Kidney (tissue), 14 donors: ENCODE measurements around the gene TSGA10IP. TPM values are rescaled to one million over a fixed set of nuclear protein-coding genes. Genes with fewer than 3 reads are reported as not detected.

Experiments used
- DNase-seq, 5 donors: peaks; one replicate each; pipeline ENCODE4 v3.0.0-alpha.2; 2013 to 2020
- FAIRE-seq: peaks from 2 replicates; lab custom pipeline; 2012; peaks lifted over from hg19 to GRCh38; lab: Jason Lieb, UNC
- H3K27ac ChIP-seq, 2 donors: one replicate each; pipeline ENCODE4 v1.7.0; 2013; ENCODE audit warnings: low read depth in 2 of 2, low read length in 2 of 2, inconsistent platforms in 1 of 2
- H3K27me3 ChIP-seq: one replicate; pipeline ENCODE4 v1.7.1; 2013; ENCODE audit warnings: low read length, inconsistent platforms; ENCODE audit not compliant: control insufficient read depth, insufficient read depth
- H3K36me3 ChIP-seq, 3 donors: one replicate each; pipeline versions ENCODE4 v1.7.0 to v1.7.1; 2013; ENCODE audit warnings: low read length in 3 of 3, control low read depth in 1 of 3, inconsistent platforms in 1 of 3; ENCODE audit not compliant: insufficient read depth in 3 of 3, control insufficient read depth in 2 of 3
- H3K4me1 ChIP-seq, 3 donors: one replicate each; pipeline versions ENCODE4 v1.7.0 to v1.7.1; 2013; ENCODE audit warnings: low read length in 3 of 3, inconsistent platforms in 1 of 3, low read depth in 1 of 3; ENCODE audit not compliant: control insufficient read depth in 2 of 3, insufficient read depth in 2 of 3
- H3K4me3 ChIP-seq, 3 donors: one replicate each; pipeline versions ENCODE4 v1.7.0 to v1.8.1; 2013; ENCODE audit warnings: low read length in 3 of 3, control low read depth in 1 of 3, inconsistent platforms in 1 of 3
- H3K9ac ChIP-seq, 3 donors: one replicate each; pipeline versions ENCODE4 v1.7.0 to v1.7.1; 2013; ENCODE audit warnings: low read length in 3 of 3, control low read depth in 1 of 3, inconsistent platforms in 1 of 3
- H3K9me3 ChIP-seq, 3 donors: one replicate each; pipeline versions ENCODE4 v1.7.0 to v1.7.1; 2013; ENCODE audit warnings: low read length in 3 of 3, control low read depth in 1 of 3, inconsistent platforms in 1 of 3; ENCODE audit not compliant: control insufficient read depth in 2 of 3, insufficient read depth in 1 of 3
- intact Hi-C: fragments of 100-400 bp; cut with DNase I; formaldehyde crosslinking; loops from one replicate; pipeline ENCODE4 v1.11.1; 2022
- polyA plus RNA-seq: library from polyadenylated mRNA; stranded (reverse); fragments of 350-450 nt; fragmentation: Illumina TruSeq; extraction: RNeasy Lipid Tissue Mini Kit (QIAGEN cat#74804); gene quantifications from one replicate; pipeline ENCODE4 v1.2.3, GENCODE V29; 2014; ENCODE audit warnings: low read depth, low replicate concordance; ENCODE audit not compliant: insufficient read depth
- total RNA-seq: library from RNA; stranded (reverse); fragmentation: NEBNext Ultra II Directional; extraction: Animal tissue kit (Norgen Biotek cat#: 25700); gene quantifications from one replicate; pipeline ENCODE4 v1.2.1, GENCODE V29; 2021
- TF ChIP-seq, protein P1 (sequence below): IDR thresholded peaks from 3 replicates; pipeline ENCODE4 v1.5.1; 2012; ENCODE audit warnings: mild to moderate bottlenecking, moderate library complexity, borderline replicate concordance; ENCODE audit not compliant: insufficient read depth; ENCODE audit errors: extremely low read depth
- donor health status: control.
- donor health status: control.
- donor health status: control.
- donor health status: control.
- donor health status: control.
- donor health status: DM: yes; HTN: yes; CAD: no.
- donor health status: Normal renal cell carcinoma (clear cell type).

The TSGA10IP gene
- total and polyA plus RNA-seq, 2 donors from 2014 or later, result not detected

DNA sequence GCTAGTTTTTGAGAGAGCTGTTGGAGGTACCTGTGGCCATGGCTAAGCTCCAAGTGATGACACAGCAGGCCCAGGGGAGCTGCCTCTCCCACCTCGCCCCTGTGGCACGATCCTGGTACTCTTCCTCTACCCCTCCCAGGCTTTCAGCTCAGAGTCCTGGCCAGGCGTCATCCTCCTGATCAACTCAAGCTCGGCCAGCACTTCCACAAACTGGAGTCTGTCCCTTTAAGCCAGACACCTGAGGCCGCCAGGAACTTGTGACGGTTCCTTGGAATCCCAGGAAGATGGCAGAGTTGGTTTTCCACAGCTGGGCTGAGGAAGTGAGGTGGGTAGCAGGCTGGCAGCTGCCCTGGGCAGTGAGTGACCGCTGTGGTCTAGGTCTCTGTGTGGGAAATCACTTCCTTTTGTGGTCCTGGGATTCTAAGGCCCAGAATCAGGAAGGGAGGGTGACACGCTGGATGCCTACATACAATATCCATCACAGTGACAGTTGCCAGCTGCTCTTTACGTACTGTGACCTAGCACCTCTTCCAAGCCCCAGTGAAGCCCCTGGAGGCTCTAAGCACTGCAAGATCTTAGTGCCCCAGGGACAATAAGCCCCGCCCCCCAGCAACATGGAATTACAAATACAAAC, 63.3 kb downstream of the TSGA10IP start:
- no peak overlapping the region for H3K4me3 ChIP-seq
- peaks cover 0 to under 1% (median 0%) of the 10 kb centered on the region in 3 donors for H3K4me1 ChIP-seq
- H3K9me3 ChIP-seq, result no peaks in the 10 kb centered on the region
- H3K27me3 ChIP-seq, result peaks cover 9% of the 10 kb centered on the region
- H3K27ac ChIP-seq, result no peak overlapping the region
- peaks cover 0 to 7% (median 3%) of the 10 kb centered on the region in 3 donors for H3K36me3 ChIP-seq
- TF ChIP-seq, protein P1, sequence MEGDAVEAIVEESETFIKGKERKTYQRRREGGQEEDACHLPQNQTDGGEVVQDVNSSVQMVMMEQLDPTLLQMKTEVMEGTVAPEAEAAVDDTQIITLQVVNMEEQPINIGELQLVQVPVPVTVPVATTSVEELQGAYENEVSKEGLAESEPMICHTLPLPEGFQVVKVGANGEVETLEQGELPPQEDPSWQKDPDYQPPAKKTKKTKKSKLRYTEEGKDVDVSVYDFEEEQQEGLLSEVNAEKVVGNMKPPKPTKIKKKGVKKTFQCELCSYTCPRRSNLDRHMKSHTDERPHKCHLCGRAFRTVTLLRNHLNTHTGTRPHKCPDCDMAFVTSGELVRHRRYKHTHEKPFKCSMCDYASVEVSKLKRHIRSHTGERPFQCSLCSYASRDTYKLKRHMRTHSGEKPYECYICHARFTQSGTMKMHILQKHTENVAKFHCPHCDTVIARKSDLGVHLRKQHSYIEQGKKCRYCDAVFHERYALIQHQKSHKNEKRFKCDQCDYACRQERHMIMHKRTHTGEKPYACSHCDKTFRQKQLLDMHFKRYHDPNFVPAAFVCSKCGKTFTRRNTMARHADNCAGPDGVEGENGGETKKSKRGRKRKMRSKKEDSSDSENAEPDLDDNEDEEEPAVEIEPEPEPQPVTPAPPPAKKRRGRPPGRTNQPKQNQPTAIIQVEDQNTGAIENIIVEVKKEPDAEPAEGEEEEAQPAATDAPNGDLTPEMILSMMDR, result no peak
- DNase-seq (peak in 3 of 5 donors; percentile 28 to 62 (median 47)), FAIRE-seq (no peak)
- H3K9ac ChIP-seq, result no peak overlapping the region
- intact Hi-C loops, result no loop called here

Other genes with a start within 250 kb of the TSGA10IP start
- 74.7 TPM for gene KAT5, start 233.2 kb upstream of the TSGA10IP start, total RNA-seq
- gene KAT5, start 233.2 kb upstream of the TSGA10IP start, polyA plus RNA-seq, result 68.4 TPM
- 43.7 TPM for gene RNASEH2C, start 224.7 kb upstream of the TSGA10IP start, total RNA-seq
- 129 TPM for gene RNASEH2C, start 224.7 kb upstream of the TSGA10IP start, polyA plus RNA-seq
- 18.3 TPM for gene AP5B1, start 164.5 kb upstream of the TSGA10IP start, total RNA-seq
- 6.3 TPM for gene AP5B1, start 164.5 kb upstream of the TSGA10IP start, polyA plus RNA-seq
- 6.6 TPM for gene OVOL1, start 158.4 kb upstream of the TSGA10IP start, total RNA-seq
- gene OVOL1, start 158.4 kb upstream of the TSGA10IP start, polyA plus RNA-seq, result 6.7 TPM
- gene SNX32, start 111.5 kb upstream of the TSGA10IP start, total RNA-seq, result 1.0 TPM
- 0.43 TPM for gene SNX32, start 111.5 kb upstream of the TSGA10IP start, polyA plus RNA-seq
- 705 TPM for gene CFL1, start 87.3 kb upstream of the TSGA10IP start, total RNA-seq
- gene CFL1, start 87.3 kb upstream of the TSGA10IP start, polyA plus RNA-seq, result 846 TPM
- gene MUS81, start 85.0 kb upstream of the TSGA10IP start, total RNA-seq, result 54.9 TPM
- gene MUS81, start 85.0 kb upstream of the TSGA10IP start, polyA plus RNA-seq, result 31.2 TPM
- gene EFEMP2, start 72.7 kb upstream of the TSGA10IP start, total RNA-seq, result 64.2 TPM
- 60.0 TPM for gene EFEMP2, start 72.7 kb upstream of the TSGA10IP start, polyA plus RNA-seq
- 3.9 TPM for gene CTSW, start 65.6 kb upstream of the TSGA10IP start, total RNA-seq
- gene CTSW, start 65.6 kb upstream of the TSGA10IP start, polyA plus RNA-seq, result 1.3 TPM
- gene FIBP, start 57.0 kb upstream of the TSGA10IP start, total RNA-seq, result 58.0 TPM
- 105 TPM for gene FIBP, start 57.0 kb upstream of the TSGA10IP start, polyA plus RNA-seq
- gene CCDC85B, start 54.8 kb upstream of the TSGA10IP start, total RNA-seq, result 26.1 TPM
- gene CCDC85B, start 54.8 kb upstream of the TSGA10IP start, polyA plus RNA-seq, result 31.8 TPM
- 3.2 TPM for gene FOSL1, start 45.1 kb upstream of the TSGA10IP start, total RNA-seq
- gene FOSL1, start 45.1 kb upstream of the TSGA10IP start, polyA plus RNA-seq, result 0.37 TPM
- gene C11orf68, start 26.4 kb upstream of the TSGA10IP start, total RNA-seq, result 38.0 TPM
- gene C11orf68, start 26.4 kb upstream of the TSGA10IP start, polyA plus RNA-seq, result 52.0 TPM
- 51.2 TPM for gene DRAP1, start 26.1 kb upstream of the TSGA10IP start, total RNA-seq
- 150 TPM for gene DRAP1, start 26.1 kb upstream of the TSGA10IP start, polyA plus RNA-seq
- gene SART1, start 16.3 kb downstream of the TSGA10IP start, total RNA-seq, result 48.6 TPM
- gene SART1, start 16.3 kb downstream of the TSGA10IP start, polyA plus RNA-seq, result 48.7 TPM
- gene EIF1AD, start 56.7 kb downstream of the TSGA10IP start, total RNA-seq, result 37.5 TPM
- gene EIF1AD, start 56.7 kb downstream of the TSGA10IP start, polyA plus RNA-seq, result 17.7 TPM
- 181 TPM for gene BANF1, start 57.0 kb downstream of the TSGA10IP start, total RNA-seq
- 186 TPM for gene BANF1, start 57.0 kb downstream of the TSGA10IP start, polyA plus RNA-seq
- 5.9 TPM for gene CST6, start 66.5 kb downstream of the TSGA10IP start, total RNA-seq
- gene CST6, start 66.5 kb downstream of the TSGA10IP start, polyA plus RNA-seq, result 1.2 TPM
- 0.76 TPM for gene CATSPER1, start 81.0 kb downstream of the TSGA10IP start, total RNA-seq
- gene CATSPER1, start 81.0 kb downstream of the TSGA10IP start, polyA plus RNA-seq, result not detected
- 2.5 TPM for gene GAL3ST3, start 103.7 kb downstream of the TSGA10IP start, total RNA-seq
- gene GAL3ST3, start 103.7 kb downstream of the TSGA10IP start, polyA plus RNA-seq, result 7.6 TPM
- 172 TPM for gene SF3B2, start 106.9 kb downstream of the TSGA10IP start, total RNA-seq
- 114 TPM for gene SF3B2, start 106.9 kb downstream of the TSGA10IP start, polyA plus RNA-seq
- gene PACS1, start 124.8 kb downstream of the TSGA10IP start, total RNA-seq, result 91.8 TPM
- gene PACS1, start 124.8 kb downstream of the TSGA10IP start, polyA plus RNA-seq, result 23.7 TPM